Measurements from ENCODE around the gene SOBP.
"Not testable (repeated sequence)": the region's sequence is repeated elsewhere in the genome, so short reads cannot be mapped to it uniquely, and the experiment has no call there.

Gene SOBP, protein sequence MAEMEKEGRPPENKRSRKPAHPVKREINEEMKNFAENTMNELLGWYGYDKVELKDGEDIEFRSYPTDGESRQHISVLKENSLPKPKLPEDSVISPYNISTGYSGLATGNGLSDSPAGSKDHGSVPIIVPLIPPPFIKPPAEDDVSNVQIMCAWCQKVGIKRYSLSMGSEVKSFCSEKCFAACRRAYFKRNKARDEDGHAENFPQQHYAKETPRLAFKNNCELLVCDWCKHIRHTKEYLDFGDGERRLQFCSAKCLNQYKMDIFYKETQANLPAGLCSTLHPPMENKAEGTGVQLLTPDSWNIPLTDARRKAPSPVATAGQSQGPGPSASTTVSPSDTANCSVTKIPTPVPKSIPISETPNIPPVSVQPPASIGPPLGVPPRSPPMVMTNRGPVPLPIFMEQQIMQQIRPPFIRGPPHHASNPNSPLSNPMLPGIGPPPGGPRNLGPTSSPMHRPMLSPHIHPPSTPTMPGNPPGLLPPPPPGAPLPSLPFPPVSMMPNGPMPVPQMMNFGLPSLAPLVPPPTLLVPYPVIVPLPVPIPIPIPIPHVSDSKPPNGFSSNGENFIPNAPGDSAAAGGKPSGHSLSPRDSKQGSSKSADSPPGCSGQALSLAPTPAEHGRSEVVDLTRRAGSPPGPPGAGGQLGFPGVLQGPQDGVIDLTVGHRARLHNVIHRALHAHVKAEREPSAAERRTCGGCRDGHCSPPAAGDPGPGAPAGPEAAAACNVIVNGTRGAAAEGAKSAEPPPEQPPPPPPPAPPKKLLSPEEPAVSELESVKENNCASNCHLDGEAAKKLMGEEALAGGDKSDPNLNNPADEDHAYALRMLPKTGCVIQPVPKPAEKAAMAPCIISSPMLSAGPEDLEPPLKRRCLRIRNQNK

DNA sequence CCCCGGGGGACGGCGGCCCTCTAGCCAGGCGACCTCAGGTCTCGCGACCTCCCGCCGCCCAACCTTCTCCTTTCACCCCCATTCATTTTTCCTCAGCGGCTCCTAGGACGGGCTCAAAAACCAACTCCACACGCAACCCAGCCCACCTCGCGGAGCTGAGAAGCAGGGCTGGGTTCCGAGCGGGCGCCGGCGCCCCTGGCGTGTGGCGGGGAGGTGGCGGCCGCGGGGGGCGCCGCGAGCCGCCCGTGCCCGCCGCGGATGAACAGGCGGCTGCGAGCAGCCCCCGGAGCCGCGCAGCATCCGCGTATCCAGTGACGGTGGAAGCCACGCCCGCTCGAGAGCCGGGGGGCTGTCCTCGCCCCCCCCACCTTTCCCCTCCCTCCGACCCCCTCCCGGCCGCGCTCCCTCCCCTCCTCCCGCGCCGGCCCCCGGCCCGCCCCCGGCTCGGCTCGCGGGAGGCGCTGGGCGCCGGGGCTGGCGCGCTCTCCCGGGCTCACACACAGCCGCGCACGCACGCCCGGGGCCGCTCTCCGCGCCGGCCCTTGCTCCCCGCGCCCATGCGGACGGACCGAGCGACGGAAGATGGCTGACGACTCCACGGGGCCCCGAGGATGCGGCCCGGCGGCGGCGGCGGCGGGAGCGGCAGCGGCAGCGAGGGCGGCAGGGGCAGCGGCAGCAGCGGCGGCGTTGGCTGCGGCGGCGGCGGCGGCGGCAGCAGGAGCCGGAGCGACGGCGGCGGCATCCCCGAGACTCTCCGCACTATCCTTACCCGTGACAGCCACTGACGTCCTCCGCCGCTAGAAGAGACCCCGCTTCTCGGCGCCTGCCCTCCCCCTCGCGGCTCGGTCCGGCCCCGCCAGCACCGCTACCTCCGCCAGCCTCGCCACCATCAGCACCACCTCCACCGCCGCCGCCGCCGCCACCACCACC, at the start of gene SOBP:
Gene SOBP (plus strand): TSS at position 482 of the 930 bp plus-strand sequence. CDS start 500 bp downstream, outside the sequence.
- peak; percentile 37 to 80 for DNase-seq

DNA sequence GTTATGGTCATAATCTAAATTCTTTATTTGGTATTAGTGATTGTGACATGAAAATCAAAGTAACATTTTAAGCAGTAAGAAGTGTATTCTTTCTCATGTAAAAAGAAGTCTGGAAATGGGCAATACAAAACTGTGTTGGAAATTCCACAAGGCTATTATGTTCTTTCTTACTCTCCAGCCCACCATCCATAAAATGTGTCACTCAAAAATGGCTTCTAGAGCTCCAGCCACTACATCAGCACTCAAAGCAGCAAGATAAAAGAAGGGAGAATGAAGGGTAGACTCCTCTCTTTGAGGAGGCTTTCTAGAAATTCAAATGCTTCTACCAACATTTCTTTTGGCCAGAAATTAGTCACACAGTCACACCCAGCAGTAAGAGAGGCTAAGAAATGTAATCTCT, 49.0 kb upstream of the SOBP start:
- DNase-seq: no peak

DNA sequence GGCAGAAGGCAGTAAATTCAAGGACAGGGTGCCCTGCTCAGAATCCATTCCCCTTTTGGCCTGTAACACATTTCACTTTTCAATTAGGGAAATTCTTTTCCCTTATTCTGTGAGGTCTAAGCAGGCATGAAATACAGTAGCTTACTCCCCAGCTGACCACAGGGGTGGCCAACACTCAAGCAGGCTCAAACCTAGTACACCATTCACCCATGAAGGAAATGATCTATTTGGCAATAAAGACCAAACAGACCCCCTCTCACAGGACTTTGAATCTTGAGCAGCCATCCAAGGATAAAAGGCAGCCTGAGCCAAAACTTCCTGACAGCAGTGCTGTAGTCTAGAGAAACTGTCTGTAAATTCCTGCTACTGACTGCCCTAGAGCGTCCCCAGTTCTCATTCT, 48.2 kb upstream of the SOBP start:
- no peak for DNase-seq

DNA sequence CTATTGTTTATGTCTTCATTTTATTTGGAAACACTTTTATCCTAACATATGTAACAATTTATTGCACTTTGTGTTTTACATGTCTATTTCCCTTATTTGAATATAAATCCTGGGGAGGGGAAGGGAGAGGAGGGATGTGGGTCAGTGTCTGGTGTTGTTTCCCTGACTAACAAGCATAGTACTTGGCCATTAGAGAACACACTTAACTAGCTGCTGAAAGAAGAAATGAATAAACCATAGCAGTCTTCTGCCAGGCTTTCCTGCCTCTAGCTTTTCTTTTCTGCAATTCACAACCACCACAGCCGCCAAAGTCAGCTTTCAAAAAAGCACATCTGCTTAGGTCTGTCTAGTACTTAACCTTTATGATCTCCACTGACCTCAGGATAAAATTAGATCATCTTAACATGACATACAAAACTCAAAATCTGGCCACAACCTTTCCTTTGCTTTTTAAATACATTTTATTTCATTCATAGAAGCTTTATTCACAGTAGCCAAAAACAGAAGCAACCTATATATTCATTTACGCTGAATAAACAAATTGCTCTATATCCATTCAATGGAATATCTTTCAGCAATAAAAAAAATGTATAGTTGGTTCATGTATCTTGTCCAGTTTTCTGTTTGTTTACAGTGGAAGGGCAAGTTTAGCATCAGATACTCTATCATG, 46.8 kb upstream of the SOBP start:
- DNase-seq: no peak

DNA sequence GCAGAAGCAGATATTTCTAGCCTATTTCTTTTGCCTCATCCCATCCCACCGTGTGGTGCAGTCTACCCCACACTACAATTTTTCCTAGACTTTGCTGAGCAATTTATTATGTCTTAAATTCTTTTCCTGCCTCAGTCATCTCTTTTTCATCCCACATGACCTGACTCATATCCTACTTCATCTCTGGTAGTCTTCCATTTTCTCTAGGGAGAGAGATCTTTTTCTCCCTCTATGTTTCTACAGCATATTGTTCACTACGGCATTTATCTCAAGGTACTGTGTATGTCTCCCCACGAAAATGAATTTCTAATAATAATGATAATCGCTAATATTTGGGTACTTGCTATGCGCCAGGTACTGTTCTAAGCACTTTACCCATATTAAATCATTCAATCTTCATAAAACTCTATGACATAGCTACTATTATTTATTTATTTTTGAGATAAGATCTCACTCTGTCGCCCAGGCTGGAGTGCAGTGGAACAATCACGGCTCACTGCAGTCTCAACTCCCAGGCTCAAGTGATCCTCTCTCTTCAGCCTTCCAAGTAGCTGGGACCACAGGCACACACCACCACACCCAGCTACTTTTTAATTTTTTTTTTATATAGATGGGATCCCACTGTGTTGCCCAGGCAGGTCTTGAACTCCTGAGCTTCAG, 46.2 kb upstream of the SOBP start:
- no peak for DNase-seq

DNA sequence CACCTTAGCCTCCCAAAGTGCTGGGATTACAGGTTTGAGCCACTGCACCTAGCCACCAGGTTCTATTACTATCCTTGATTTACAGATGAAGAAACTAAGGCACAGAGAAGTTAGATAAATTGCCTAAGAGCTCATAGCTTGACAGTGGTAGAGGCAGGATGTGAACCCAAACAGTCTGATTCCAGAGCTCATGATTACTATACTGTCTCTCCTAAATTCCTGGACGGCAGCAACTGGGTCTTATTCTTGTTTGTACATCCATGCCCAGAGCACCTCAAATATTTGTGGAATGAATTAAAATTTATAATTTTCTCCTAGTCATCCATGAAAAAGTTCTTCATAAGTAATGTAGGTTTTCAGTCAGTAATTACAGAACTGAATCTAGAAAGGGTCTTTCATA, 45.6 kb upstream of the SOBP start:
- DNase-seq: no peak

DNA sequence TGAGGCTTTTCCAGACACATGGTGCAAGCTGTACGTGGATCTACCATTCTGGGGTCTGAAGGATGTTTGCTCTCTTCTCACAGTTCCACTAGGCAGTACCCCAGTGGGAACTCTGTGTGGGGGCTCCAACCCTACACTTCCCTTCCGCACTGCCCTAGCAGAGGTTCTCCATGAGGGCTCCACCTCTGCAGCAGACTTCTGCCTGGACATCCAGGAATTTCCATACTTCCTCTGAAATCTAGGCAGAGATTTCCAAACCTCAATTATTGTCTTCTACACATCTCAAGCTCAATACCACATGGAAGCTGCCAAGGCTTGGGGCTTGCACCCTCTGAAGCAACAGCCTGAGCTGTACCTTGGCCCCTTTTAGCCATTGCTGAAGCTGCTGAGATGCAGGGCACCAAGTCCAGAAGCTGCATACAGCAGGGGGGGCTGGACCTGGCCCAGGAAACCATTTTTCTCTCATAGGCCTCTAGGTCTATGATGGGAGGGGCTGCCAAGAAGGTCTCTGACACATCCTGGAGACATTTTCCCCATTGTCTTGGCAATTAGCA, 42.2 kb upstream of the SOBP start:
- no peak for DNase-seq

DNA sequence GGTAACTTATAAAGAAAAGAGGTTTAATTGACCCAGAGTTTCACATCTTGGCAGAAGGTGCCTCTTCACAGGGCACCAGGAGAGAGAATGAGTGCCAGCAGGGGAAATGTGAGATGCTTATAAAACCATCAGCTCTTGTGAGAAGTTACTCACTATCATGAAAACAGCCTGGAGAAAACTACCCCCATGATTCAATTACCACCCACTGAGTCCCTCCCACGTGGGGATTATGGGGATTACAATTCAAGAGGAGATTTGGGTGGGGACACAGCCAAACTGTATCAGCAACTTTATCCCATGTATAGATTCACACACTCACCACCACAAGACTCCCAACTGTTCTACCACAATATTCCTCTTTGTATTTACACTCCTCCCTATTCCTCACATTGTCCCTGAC, 41.1 kb upstream of the SOBP start:
- DNase-seq: no peak

DNA sequence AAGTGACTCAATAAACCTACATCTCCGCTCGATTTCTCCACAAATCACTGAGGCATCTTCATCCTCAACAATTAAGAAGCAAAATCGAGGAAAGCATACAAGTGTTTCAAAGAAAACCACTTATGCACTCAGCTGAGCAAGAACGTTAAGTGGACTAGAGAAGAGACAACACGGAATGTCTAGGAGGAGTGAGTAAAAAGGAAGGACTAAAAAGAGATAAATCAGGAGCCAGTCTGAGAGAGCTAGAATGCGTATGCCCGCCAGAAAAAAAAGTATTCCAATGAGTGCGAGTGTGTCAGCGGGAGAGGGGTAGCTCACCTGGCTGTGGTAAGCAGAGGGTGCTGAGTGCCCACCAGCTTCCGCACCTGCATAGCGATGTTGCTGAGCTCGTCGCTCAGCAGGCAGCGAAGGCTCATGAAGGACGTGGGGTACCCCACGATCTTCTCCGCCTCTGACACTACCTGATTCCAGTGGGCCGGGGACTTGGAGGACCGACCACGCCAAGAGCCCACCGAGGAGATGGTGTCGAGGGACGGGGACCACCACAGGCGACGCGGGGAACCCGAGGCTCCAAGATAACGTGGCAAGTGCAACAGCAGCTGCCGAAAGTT, 31.1 kb upstream of the SOBP start:
- DNase-seq: no peak

DNA sequence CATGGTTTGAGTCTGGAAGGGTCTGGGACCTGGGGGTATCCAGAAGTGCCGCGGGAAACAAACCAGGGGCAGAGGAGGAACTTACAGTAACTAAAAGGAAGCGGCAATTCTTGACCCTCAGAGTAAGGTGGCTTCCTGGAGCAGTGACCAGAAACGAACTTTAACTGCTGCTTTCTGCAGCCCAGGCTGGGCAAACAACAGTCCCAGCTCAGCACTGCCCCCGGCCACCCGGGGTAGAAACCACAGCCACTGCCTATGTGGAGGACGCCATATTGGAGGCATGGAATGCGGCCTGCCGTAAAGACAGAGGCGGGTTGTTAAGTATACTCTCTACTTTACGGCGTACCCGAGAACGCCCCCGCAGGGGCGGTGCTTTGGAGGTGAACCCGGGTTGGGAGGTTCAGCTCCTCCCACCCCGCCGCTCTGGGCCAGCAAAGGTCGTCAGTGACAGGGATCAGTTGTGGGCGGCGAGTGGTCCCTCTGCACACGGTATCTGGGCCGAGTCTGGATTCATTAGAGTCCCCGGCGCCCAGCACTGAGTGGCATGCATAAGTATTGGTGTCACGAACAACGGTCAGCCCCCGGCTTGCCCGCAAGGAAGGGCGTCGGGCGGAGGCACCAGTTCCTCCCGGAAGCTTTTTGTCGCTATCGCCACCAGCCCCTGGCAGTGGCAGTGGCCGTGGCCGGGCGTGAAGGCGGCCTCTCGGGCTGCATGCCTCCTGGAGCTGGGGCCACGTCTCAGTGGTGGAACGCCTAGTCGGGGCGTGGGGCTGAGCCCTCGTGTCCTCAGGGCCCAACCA, 30.4 kb upstream of the SOBP start, which contains the start of gene PDSS2:
Gene PDSS2 (minus strand): TSS at position 282 of the 800 bp plus-strand sequence. CDS start 279 bp downstream, at position 3.
- peak; percentile 88 to 95 for DNase-seq

DNA sequence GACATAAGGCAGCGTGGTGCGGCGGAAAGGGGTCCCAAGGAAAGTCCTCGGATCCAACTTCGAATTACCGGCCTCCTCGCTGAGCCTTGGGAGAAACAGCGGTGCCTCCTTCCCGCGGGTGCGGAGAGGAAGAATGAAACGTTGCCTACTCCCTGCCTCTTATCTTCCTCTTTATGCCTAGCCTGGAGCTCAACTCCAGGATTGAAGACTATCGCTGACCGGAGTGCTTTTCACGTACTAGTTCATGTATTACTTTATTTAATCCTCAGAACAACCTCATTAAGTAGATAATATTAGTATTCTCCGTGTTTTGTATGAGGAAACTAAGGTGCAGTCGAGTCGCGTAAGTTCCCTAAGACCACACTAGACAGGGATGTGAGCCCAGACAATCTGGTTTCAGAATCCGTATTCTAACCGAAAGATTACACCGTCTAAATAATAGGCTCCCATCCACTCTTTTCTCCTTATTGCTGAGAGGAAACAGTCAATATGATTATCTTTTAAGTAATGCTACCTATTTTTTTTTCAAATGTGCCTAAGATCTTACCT, 29.8 kb upstream of the SOBP start:
- no peak for DNase-seq

DNA sequence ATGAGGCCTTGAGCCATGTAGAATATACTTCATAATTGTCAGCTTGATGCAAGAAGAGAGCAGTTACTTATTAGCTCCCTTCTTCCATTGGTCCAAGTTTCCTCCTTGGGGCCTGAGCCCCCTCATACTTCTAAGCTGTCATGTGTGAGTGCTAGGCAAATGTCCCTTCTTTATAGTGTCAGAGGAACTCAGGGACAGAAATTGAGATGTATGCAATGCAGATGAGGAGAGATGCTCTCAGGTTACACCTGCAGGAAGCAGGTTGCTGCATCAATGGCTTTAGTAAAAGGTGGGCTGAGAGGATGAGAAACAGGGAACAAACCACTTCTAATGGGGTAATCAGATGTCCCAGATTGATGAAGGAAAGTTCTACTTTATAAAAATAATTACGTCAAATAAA, 23.9 kb upstream of the SOBP start:
- DNase-seq: no peak

DNA sequence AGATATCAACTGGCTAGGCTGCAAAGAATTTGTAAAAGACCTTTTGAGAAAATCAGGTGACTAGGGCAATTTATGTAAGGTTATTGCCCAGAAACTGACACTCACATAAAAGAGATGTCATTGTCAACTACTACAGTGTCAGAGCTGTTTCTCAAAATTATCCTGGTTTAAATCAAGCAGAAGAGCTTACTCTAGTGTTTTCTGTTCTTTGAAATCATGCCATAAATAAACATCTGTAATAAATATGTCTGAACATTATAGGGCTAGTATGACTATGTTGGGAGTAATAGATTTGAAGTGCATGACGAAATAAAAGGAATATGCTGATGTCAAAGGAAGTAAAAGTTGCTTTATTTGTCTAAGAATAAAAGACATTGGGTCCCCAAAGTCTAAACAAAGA, 19.6 kb upstream of the SOBP start:
- DNase-seq: no peak

DNA sequence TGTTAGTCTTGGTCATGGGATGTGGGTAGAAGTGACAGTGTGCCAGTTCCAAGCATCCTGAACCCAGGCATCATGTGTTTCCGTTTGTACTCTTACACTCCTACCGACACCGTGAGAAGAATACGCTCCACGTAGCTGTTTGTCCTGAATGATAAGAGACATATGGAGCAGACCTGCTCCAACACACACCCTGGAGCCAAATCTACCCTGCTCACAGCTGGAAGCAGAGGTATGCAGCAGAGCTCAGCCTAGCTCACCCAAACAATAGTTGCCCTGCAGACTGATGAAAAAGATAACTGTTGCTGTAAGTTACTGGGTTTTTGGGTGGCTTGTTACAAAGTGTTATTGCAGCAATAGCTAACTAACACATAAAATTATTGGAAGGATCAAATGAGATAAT, 16.3 kb upstream of the SOBP start:
- DNase-seq: no peak

DNA sequence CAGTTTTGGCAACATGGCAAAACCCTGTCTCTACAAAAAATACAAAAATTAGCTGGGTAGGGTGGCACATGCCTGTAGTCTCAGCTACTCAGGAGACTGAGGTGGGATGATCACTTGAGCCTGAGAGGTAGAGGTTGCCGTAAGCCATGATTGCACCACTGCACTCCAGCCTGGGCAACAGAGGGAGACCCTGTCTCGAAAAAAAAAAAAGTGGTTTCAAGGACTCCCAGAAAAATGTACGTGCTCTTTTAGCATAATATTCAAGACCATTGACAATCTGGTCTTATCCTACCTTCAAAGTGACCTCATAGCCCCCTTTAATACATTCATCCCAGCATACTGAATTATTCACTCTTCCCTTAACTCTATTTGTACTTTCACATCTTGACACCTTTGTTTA, 14.6 kb upstream of the SOBP start:
- DNase-seq: not testable (repeated sequence)

DNA sequence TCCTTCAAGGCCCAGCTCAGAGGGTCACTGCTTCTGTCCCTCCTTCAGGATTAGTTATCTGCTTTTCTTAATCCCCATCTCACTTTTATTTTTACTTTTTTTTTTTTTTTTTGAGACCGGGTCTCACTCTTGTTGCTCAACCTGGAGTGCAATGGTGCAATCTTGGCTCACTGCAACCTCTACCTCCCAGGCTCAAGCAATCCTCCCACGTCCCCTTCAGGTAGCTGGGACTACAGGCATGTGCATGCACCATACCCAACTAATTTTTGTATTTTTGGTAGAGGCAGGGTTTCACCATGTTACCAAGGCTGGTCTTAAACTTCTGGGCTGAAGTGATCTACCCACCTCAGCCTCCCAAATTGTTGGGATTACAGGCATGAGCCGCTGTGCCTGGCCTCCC, 14.1 kb upstream of the SOBP start:
- not testable (repeated sequence) for DNase-seq

DNA sequence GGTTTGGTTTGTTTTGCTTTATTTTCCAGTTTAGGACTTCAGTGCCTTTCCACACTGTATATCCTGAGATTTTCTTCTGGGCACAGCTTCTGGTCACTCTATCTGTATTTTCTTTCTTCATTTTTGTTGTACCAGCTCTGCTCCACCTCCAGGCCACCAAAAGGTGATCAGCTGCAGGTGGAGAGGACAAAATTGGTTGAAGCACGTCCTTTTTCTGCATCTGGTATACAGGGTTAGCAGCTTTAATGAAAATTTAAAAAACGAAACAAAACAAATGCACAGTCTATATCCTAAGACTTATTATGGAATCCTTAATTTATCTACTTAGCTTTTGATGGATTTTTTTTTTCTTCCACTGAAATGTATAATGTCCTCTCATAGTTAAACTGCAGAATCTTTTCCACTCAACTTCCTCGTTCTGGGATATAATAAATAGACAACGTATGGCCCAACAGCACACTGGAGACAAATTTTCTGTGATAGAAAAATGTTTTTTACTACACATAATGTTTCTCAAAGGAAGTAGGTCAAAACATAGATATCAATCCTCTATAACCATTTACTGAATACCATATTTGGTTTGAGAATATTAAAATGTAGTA, 10.7 kb upstream of the SOBP start:
- DNase-seq: no peak

DNA sequence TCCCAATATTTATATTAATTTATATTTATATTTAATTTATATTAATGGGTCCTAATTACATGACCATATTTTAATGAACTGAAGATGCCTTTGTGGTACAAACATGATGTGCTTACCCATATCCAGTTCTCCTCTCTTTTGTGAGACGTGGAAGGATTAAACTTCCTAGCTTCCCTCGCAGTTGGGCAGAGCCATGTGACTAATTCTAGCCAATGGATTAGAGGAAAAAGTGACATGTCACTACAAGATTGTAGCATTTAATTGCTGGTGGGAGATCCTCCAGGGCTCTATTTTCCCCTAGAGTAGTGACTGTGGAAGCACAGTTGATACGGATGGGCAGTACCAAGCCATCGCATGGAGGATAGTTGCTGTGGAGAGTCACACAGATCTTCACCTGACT, 4.8 kb upstream of the SOBP start:
- no peak for DNase-seq

DNA sequence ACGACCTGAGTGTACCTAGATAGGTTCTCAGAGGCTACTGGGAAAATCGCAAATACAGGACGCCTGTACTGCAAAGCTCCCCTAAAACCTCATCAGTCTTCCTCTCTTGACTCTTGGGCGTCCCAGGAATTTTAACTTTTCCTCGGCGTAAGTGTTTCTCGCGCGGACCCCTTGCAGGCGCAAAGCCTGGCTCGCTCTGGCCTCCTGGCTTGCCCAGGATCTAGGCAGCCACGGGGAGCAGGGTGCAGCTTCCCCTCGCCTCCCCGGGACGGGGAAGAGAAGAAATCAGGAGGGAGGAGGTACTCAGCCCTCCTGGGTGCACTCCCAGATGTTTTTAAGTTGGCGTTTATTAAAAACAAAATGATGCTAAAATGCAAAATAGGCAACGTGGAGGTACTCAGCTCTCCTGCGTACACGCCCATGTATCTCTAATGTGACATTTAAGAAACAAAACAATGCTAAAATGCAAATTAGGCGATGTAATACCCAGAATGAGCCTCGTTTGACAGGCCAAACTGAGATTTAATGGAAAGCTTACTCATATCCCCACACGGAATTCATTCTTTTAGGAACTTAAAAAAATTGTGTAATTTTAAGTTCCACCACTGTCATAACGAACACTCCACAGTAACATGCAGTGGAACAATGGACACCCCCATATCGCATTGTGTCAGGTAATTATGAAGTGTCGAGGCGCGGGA, 1.6 kb upstream of the SOBP start:
- no peak for DNase-seq

All from NCI-H446 (cell line).